ENCODE measurements around the gene GTF2E1.

DNA sequence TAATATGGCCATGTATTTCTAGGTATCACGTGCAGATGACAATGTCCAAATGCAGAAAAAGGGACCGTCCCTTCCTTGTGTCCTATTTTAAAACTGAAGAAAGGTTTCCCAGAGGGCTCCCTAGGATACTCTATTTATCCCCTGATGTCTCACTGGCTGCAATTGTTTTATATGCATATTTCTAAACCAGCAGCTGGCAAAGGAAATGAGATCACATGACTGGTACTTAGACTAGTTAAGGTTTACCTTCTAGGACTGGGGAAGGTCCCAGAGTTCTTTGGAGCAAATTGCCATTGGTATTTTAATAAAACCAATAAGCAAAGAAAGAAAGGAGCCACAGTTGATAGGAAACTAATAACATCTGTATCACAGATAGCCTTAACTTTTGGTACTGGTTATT lies 29.5 kb downstream of the GTF2E1 start:
- TF ChIP-seq, protein P1, sequence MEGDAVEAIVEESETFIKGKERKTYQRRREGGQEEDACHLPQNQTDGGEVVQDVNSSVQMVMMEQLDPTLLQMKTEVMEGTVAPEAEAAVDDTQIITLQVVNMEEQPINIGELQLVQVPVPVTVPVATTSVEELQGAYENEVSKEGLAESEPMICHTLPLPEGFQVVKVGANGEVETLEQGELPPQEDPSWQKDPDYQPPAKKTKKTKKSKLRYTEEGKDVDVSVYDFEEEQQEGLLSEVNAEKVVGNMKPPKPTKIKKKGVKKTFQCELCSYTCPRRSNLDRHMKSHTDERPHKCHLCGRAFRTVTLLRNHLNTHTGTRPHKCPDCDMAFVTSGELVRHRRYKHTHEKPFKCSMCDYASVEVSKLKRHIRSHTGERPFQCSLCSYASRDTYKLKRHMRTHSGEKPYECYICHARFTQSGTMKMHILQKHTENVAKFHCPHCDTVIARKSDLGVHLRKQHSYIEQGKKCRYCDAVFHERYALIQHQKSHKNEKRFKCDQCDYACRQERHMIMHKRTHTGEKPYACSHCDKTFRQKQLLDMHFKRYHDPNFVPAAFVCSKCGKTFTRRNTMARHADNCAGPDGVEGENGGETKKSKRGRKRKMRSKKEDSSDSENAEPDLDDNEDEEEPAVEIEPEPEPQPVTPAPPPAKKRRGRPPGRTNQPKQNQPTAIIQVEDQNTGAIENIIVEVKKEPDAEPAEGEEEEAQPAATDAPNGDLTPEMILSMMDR (conservative IDR thresholded peaks at IDR 0.05; ENCODE audit: low read depth, low read length): no peak
- TF ChIP-seq MAFK (IDR thresholded peaks at IDR 0.05; ENCODE audit: low read depth, low read length) (no peak), POLR2A (IDR thresholded peaks at IDR 0.05; ENCODE audit: low read depth, low read length) (no peak), NFE2L2 (IDR thresholded peaks at IDR 0.05; ENCODE audit: low read depth, low read length) (no peak), RAD21 (IDR thresholded peaks at IDR 0.05; ENCODE audit: low read length) (no peak)

Data from IMR-90 (cell line).